NCI-H2081 (cell line): ENCODE measurements around the gene NMUR1.

Experiments
- DNase-seq, 2 experiments: peaks; one replicate each; lab custom pipeline; 2025; lab: John Stamatoyannopoulos, UW

NMUR1 gene

GRCh38 chr2:231486851-231487596, 43.2 kb downstream of the NMUR1 start:
- DNase-seq, result no peak

- no peak for DNase-seq
Observed at GRCh38 chr2:231483398-231484329, 46.6 kb downstream of the NMUR1 start.

- peak; percentile 0 to 11 for DNase-seq
Observed at GRCh38 chr2:231482806-231483391, 47.3 kb downstream of the NMUR1 start.

GRCh38 chr2:231480781-231481180, 49.5 kb downstream of the NMUR1 start:
- DNase-seq, result no peak

DNA sequence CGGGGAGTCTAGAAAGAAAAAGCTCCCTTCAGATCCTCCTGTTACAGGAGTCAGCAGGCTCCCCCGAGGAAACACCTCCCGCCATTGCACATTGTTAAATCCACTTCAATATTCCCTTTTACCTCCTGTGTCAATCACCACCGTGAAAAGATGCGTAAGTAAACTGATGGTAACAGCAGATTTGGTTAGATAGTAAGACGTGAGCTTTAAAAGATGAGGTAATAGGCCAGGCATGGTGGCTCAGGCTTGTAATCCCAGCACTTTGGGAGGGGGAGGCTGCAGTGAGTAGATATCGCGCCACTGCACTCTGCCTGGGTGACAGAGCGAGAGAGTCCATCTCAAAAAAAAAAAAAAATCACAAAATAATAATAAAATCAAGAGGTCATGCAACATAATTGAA, 50.8 kb downstream of the NMUR1 start:
- no peak for DNase-seq

DNA sequence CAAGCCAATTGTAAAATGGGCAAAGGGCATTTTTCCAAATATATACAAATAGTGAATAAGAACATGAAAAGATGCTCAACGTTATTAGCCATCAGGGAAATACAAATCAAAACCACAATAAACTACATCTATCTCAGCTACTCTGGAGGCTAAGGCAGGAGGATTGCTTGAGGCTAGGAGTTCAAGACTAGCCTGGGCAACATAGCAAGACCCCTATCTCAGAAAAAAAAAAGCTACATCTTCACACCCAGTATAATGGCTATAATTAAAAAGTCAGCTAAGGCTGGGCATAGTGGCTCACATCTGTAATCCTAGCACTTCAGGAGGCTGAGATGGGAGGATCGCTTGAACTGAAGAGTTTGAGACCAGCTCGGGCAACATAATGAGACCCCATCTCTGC, 53.3 kb downstream of the NMUR1 start:
- no peak for DNase-seq

DNA sequence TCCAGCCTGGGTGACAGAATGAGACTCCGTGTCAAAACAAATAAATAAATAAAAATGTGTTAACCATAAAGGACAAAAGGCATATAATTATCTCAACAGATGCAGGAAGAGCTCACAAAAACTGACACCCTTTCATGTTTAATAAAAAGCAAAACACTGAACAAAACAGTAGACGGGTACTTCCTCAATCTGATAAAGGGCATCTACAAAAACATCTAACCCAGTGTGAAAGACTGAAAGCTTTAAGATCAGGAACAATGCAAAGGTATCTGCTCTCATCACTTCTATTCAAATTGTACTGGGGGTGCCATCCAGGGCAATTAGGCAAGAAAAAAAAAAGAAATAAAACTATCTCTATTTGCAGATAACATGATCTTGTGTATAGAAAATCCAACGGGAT, 54.3 kb downstream of the NMUR1 start:
- no peak for DNase-seq
